A549 (cell line): Measurements from ENCODE around the gene ANKRD23. TPM values are rescaled to one million over a fixed set of nuclear protein-coding genes. Genes with fewer than 3 reads are reported as not detected.
"Not testable (repeated sequence)": the region's sequence is repeated elsewhere in the genome, so short reads cannot be mapped to it uniquely, and the experiment has no call there.

Experiments used
- ATAC-seq, 2 experiments: fragments of 200-7000 bp in 1 of 2; fragments of >200 bp in 1 of 2; cut with Nextera tagmentation in 1 of 2; cut with Tn5 transposase in 1 of 2; 3 replicates each; pipeline versions ENCODE4 v1.8.0 to v1.9.1; 2018 to 2020; ENCODE audit warnings: mild to moderate bottlenecking in 1 of 2, moderate library complexity in 1 of 2
- CTCF ChIA-PET: fragments of 300-600 bp; sonication (Branson Sonifier 250); formaldehyde crosslinking; extraction: SDS; loops from one replicate; lab custom pipeline; 2021; ENCODE audit warnings: antibody characterized with exemption, inconsistent platforms; lab: Yijun Ruan, JAX
- POLR2A ChIA-PET: fragments of 350-600 bp; formaldehyde crosslinking; extraction: SDS; loops from one replicate; lab custom pipeline; 2021; ENCODE audit warnings: antibody characterized with exemption, inconsistent platforms; lab: Yijun Ruan, JAX
- DNase-seq, 2 experiments: peaks; one replicate each; pipeline versions ENCODE4 v3.0.0 to v3.0.0-alpha.2; 2011 to 2016; ENCODE audit warnings: low read depth in 1 of 2, low spot score in 1 of 2
- FAIRE-seq: peaks from 2 replicates; lab custom pipeline; 2011; peaks lifted over from hg19 to GRCh38; lab: Jason Lieb, UNC
- H3K27ac ChIP-seq, 2 experiments: fragments of >200 bp; sonication (Bioruptor Twin); formaldehyde crosslinking; 3 replicates each; pipeline ENCODE4 v1.5.1; 2016 to 2017
- H3K4me1 ChIP-seq: fragments of >200 bp; sonication (Bioruptor Twin); formaldehyde crosslinking; 3 replicates; pipeline ENCODE4 v1.6.1; 2016
- H3K4me2 ChIP-seq: fragments of >200 bp; sonication (Bioruptor Twin); formaldehyde crosslinking; 3 replicates; pipeline ENCODE4 v1.6.1; 2016
- H3K4me3 ChIP-seq: fragments of >200 bp; sonication (Bioruptor Twin); formaldehyde crosslinking; 3 replicates; pipeline ENCODE4 v1.5.1; 2016
- H3K9me3 ChIP-seq: fragments of >200 bp; sonication (Bioruptor Twin); formaldehyde crosslinking; 3 replicates; pipeline ENCODE4 v1.6.1; 2016
- CBX2 ChIP-seq: fragments of 200-600 bp; sonication (generic); IDR thresholded peaks from 2 replicates; pipeline ENCODE4 v1.6.1; 2016; ENCODE audit warnings: low read depth, mild to moderate bottlenecking, borderline replicate concordance
- CEBPB ChIP-seq, 2 experiments: fragments of >200 bp in 1 of 2; sonication (Bioruptor Twin) in 1 of 2; formaldehyde crosslinking in 1 of 2; IDR thresholded peaks; 2 replicates each; pipeline ENCODE4 v1.6.1; 2012 to 2016
- EHMT2 ChIP-seq: fragments of 200-600 bp; sonication (generic); IDR thresholded peaks from 2 replicates; pipeline ENCODE4 v1.6.1; 2016; ENCODE audit warnings: antibody characterized with exemption, low read depth, mild to moderate bottlenecking, moderate library complexity
- HOXA7 ChIP-seq: fragments of 250-450 bp; sonication (Bioruptor Pico); IDR thresholded peaks from 2 replicates; pipeline ENCODE4 v1.5.0; 2020; ENCODE audit warnings: mild to moderate bottlenecking, moderate library complexity
- MAZ ChIP-seq: fragments of 150-350 bp; IDR thresholded peaks from 2 replicates; pipeline ENCODE4 v1.6.1; 2014; ENCODE audit warnings: antibody characterized with exemption, low read depth, low read length, borderline replicate concordance
- RAD21 ChIP-seq, 2 experiments: fragments of >200 bp in 1 of 2; sonication (Bioruptor Twin) in 1 of 2; formaldehyde crosslinking in 1 of 2; IDR thresholded peaks in 1 of 2; conservative IDR thresholded peaks in 1 of 2; 2 replicates in 1 of 2; 3 replicates in 1 of 2; pipeline ENCODE4 v1.6.1; 2012 to 2018; ENCODE audit warnings: inconsistent platforms in 1 of 2
- RNF2 ChIP-seq: fragments of 200-600 bp; sonication (generic); IDR thresholded peaks from 2 replicates; pipeline ENCODE4 v1.6.1; 2016; ENCODE audit warnings: low read depth, mild to moderate bottlenecking, antibody characterized with exemption, moderate library complexity, borderline replicate concordance
- ZFP36 ChIP-seq: fragments of 450-650 bp; IDR thresholded peaks from 2 replicates; pipeline ENCODE4 v1.6.1; 2014; ENCODE audit warnings: borderline replicate concordance; ENCODE audit not compliant: partially characterized antibody
- WGBS: methylation state at CpG from one replicate; pipeline ENCODE4 v1.1.6; 2017; ENCODE audit errors: missing lambda C conversion rate; 5-methylcytosine and 5-hydroxymethylcytosine counted together
- polyA plus RNA-seq, 4 experiments: library from polyadenylated mRNA; depleted of rRNA in 3 of 4; stranded (reverse); fragments of >200 nt; fragmentation: RNase III in 1 of 4; extraction: RNeasy Plus Mini Kit Qiagen cat#74134 plus additional on column Dnase treatment in 1 of 4; gene quantifications; 2 replicates in 3 of 4; 3 replicates in 1 of 4; pipeline ENCODE4 v1.2.3, GENCODE V29; 2011 to 2017
- TF ChIP-seq, protein P1 (sequence below): IDR thresholded peaks from 2 replicates; pipeline ENCODE4 v1.6.1; 2012
- TF ChIP-seq, protein P2 (sequence below): IDR thresholded peaks from 2 replicates; pipeline ENCODE4 v1.6.1; 2012

ANKRD23 gene
- polyA plus RNA-seq, 2 of the 4 experiments (the other 2 are of a cell fraction): 1.9 to 2.4 TPM

DNA sequence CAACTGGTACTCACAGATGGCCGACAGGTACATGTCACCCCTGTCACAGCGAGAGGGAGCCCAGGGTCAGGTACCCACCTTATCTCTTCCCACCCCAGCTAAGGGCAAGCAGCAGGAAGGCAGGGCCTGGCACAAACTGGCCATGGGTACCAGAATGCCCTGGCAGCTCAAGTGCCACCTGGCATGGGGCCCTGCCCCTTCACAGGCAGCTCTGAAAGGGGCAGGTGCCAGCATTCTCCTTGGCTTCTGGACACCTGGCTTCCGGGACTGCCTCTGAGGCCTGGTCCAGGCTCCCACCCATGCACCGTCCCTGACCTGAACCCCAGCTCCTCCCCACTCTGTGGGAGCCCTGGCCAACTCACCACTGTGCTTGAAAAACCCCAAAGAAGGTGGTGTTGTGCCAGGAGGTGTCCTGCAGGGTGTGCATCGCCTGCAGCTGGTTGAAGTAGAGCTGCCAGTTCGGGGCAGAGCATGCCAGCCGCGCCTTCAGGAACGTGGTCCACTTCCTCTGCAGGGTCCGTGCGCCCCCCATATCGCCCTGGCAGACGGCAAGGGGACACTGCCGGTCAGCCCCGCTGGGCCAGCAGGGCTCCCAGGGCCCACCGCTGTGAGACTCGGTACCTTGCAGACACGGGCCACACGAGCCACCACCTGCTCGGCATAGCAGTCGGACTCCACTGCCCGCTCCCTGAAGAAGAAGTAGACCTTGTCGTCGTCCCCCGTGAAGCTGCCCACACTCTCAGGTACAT, 20.7 kb upstream of the ANKRD23 start:
- peaks cover 30% of the 10 kb centered on the region for H3K4me1 ChIP-seq
- no peaks in the 10 kb centered on the region for H3K9me3 ChIP-seq
- H3K27ac ChIP-seq: no peak overlapping the region
- ATAC-seq (no peak), DNase-seq (no peak), FAIRE-seq (no peak)
- POLR2A ChIA-PET: no interaction called here
- TF ChIP-seq, protein P1, sequence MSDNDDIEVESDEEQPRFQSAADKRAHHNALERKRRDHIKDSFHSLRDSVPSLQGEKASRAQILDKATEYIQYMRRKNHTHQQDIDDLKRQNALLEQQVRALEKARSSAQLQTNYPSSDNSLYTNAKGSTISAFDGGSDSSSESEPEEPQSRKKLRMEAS: no peak
- no peak for TF ChIP-seq MAZ
- H3K4me2 ChIP-seq: no peak overlapping the region
- no peak overlapping the region for H3K4me3 ChIP-seq
- WGBS: 91% methylated on average over 25 of the region's 25 CpGs
- CTCF ChIA-PET: interaction anchor here (0.6 to 5.7 kb wide), 5 partner anchors 64 to 443 kb away, joined by 3 to 44 read pairs (median 6); partner anchors contain the start of gene ANKRD36

DNA sequence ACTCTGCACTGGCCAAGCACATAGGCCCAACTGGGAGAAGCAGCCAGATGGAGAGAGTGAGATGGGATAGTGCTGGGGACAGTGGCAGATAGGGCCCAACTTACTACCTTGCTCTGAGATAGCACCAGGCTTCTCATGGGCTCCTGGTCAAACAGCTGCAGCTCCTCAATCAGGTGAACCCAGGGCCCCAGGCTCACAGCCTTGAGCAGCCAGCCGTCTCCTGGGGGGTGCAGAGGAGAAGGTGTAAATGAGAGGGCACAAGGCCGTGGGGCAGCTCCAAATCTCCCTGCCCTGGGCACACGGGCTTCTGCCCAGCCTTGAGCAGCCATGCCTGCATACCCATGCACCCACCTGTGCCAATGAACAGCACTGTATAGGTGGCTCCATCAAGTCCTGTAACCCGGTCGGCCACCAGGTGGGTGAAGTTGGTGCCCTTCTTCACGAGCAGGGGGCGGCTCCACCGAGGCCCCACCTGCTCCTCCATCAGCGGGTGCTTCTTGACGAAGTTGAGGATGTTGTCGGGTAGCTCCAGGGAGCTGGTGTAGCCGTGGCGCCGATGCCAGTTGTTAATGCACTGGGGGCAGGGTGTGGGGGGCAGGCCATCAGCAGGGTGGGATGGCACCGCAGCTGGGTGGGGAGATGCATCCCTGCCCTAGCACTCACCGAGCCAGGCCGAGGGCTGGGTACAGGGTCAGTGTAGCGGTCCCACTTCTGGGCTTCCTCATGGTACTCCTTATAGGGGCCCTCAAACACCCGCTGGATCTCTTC, 19.9 kb upstream of the ANKRD23 start:
- H3K4me3 ChIP-seq: no peak overlapping the region
- FAIRE-seq: no peak
- H3K9me3 ChIP-seq: no peaks in the 10 kb centered on the region
- WGBS: 94% methylated on average over 7 of the region's 19 CpGs
- no peak for DNase-seq
- CTCF ChIA-PET: interaction anchor here (1.0 to 5.7 kb wide), 4 partner anchors 63 to 248 kb away, joined by 3 to 44 read pairs (median 6); partner anchors contain the start of gene ANKRD36
- no peak overlapping the region for H3K27ac ChIP-seq
- ATAC-seq: no peak
- POLR2A ChIA-PET: no interaction called here
- peaks cover 36% of the 10 kb centered on the region for H3K4me1 ChIP-seq
- no peak overlapping the region for H3K4me2 ChIP-seq
- TF ChIP-seq CEBPB (IDR thresholded peaks at IDR 0.05) (no peak), RAD21 (conservative IDR thresholded peaks at IDR 0.05 in 1 of 2, IDR thresholded peaks at IDR 0.05 in 1 of 2) (no peak), HOXA7 (CRISPR knock-in tag) (no peak), CBX2 (no peak)
- TF ChIP-seq, protein P1: no peak

DNA sequence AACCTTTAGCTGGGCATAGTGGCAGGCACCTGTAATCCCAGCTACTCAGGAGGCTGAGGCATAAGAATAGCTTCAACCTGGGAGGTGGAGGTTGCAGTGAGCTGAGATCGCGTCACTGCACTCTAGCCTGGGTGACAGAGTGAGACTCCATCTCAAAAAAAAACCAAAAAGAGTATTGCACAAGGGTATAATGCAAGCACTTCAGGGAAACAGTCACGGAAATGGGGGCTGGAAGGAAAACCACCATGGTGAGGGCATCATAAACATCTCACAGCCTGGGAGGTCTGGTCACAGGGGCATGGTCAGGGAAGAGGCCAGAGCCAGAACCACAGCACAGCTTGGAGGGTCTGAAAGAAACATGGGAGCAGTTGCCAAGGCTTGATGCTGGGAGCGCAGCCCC, 19.2 kb upstream of the ANKRD23 start:
- WGBS: 96% methylated on average over 4 of the region's 4 CpGs
- POLR2A ChIA-PET, H3K9me3 ChIP-seq, FAIRE-seq, H3K27ac ChIP-seq, DNase-seq, ATAC-seq, H3K4me2 ChIP-seq, H3K4me3 ChIP-seq: not testable (repeated sequence)
- peaks cover 36% of the 10 kb centered on the region for H3K4me1 ChIP-seq
- CTCF ChIA-PET: interaction anchor here (0.7 to 5.7 kb wide), 3 partner anchors 87 to 250 kb away, joined by 3 to 44 read pairs (median 6); partner anchors contain the start of gene ANKRD36

DNA sequence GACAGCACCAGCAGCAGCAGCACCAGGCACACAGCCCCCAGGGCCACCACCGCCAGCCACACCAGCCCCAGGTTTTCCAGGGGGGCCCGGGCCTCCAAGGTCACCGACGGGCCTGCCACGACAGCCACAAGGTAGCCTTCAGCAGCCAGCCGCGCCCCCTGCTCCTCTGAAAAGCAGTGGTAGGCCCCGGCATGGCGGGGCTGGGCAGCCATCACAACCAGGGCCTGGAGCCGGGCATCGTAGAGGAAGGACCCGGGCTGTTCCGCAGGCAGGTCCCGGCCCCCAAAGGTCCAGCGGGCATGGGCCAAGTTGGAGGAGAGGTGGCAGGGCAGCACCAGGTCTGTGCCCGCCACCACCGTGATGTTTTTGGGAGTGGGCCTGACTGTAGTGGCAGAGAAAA, 17.3 kb upstream of the ANKRD23 start:
- DNase-seq (no peak), FAIRE-seq (no peak), ATAC-seq (no peak)
- H3K4me1 ChIP-seq: peaks cover 36% of the 10 kb centered on the region
- H3K4me2 ChIP-seq: no peak overlapping the region
- POLR2A ChIA-PET: no interaction called here
- 94% methylated on average over 6 of the region's 17 CpGs for WGBS
- H3K27ac ChIP-seq: no peak overlapping the region
- TF ChIP-seq, protein P1: no peak
- TF ChIP-seq ZFP36 (no peak), RNF2 (no peak), EHMT2 (no peak)
- TF ChIP-seq, protein P2, sequence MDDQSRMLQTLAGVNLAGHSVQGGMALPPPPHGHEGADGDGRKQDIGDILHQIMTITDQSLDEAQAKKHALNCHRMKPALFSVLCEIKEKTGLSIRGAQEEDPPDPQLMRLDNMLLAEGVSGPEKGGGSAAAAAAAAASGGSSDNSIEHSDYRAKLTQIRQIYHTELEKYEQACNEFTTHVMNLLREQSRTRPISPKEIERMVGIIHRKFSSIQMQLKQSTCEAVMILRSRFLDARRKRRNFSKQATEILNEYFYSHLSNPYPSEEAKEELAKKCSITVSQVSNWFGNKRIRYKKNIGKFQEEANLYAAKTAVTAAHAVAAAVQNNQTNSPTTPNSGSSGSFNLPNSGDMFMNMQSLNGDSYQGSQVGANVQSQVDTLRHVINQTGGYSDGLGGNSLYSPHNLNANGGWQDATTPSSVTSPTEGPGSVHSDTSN: no peak
- TF ChIP-seq, all 56 proteins: peak for 0
- CTCF ChIA-PET: interaction anchor here (1.3 to 5.7 kb wide), 4 partner anchors 10 to 251 kb away, joined by 5 to 44 read pairs (median 7); partner anchors contain the start of gene ANKRD36
- Histone ChIP-seq H3K4me3 (no peak overlapping the region), H3K9me3 (no peaks in the 10 kb centered on the region)
